SH-SY5Y (cell line): ENCODE measurements around the gene TNFAIP8L3.

Experiments used
- GATA2 ChIP-seq: IDR thresholded peaks from 2 replicates; pipeline ENCODE4 v1.6.1; 2011; ENCODE audit warnings: mild to moderate bottlenecking, low read depth, low read length
- GATA3 ChIP-seq: IDR thresholded peaks from 2 replicates; pipeline ENCODE4 v1.6.1; 2011; ENCODE audit warnings: low read depth, mild to moderate bottlenecking, low read length, moderate library complexity

DNA sequence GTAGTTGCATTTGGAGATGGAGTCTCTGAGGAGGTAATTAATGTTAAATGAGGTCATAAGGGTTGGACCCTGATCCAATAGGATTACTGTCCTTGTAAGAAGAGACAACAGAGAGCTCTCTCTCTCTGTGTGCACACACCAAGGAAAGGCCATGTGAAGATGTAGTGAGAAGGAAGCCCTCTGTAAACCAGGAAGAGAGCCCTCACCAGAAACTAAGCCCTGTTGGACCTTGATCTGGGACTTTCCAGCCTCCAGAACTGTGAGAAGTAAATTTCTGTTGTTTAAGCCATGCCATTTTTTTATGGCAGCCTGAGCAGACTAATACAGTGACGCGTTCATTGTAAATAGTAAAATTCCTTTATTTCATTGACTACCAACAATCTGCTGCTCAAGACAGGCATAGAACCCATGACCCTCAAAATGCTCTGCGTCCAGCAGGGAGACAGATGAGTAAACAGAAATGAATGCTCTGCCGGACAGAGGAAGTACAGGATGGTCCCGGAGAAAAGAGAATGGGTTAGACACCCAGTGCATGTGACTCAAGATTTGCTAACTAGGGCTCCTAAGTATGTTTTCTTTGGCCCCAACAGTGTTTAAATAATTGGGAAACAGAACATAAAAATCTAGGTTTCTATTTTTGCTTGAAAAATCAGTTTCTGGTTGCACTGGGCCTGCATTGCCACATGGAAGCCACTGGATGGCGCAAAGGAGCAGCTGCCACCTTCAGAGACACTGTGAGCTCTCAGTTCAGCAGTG is 37.9 kb upstream of the TNFAIP8L3 start:
- TF ChIP-seq GATA2 (no peak), GATA3 (no peak)
